Measurements from ENCODE around the gene DUS3L. TPM values are rescaled to one million over a fixed set of nuclear protein-coding genes. Genes with fewer than 3 reads are reported as not detected.

DUS3L gene
- total RNA-seq, 1 experiment from 2014 or later, result 77.6 TPM

DNA sequence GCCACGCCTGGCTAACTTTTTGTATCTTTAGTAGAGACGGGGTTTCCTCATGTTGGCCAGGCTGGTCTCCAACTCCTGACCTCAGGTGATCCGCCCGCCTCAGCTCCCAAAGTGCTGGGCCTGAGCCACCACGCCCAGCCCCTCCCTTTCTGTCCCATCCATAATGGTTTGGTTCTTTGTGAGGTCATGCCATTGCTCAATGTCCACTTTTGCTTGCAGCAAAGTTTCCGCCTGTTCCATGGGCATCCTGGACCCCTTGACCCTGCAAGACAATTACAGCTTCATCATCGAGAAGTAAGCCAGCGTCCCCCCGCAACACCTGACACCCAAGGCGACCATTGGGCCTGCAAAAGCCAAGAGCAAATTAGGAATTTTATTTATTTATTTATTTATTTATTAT is 23.0 kb downstream of the DUS3L start:
- CTCF ChIA-PET, result interaction anchor here (1.0 kb wide), 1 partner anchor 37 kb away, joined by 3 read pairs; the partner anchor contains the start of gene NRTN
- DNase-seq (ENCODE audit: unreplicated experiment), result no peak
- H3K9me3 Mint-ChIP-seq (ENCODE audit: unreplicated experiment), result peaks cover 2% of the 10 kb centered on the region
- peaks cover 4% of the 10 kb centered on the region for H3K4me1 Mint-ChIP-seq (ENCODE audit: insufficient read depth, unreplicated experiment)
- H3K27ac Mint-ChIP-seq (ENCODE audit: low read depth, unreplicated experiment), result no peak overlapping the region
- H3K4me3 Mint-ChIP-seq (ENCODE audit: unreplicated experiment), result no peak overlapping the region
- POLR2A ChIA-PET, result interaction anchor here (0.6 to 1.6 kb wide), 2 partner anchors 30 to 48 kb away, joined by 3 read pairs; partner anchors contain the start of gene CATSPERD
- H3K27me3 Mint-ChIP-seq (ENCODE audit: insufficient read depth, unreplicated experiment), result peaks cover 4% of the 10 kb centered on the region
- intact Hi-C loops (cut with micrococcal nuclease), result no loop called here
- H3K36me3 Mint-ChIP-seq (ENCODE audit: insufficient read depth, unreplicated experiment), result no peaks in the 10 kb centered on the region
- BruUV-seq (replicated peaks), result no TSS peak
- no peak for TF ChIP-seq CTCF (IDR thresholded peaks at IDR 0.05; ENCODE audit: unreplicated experiment)

GRCh38 chr19:5765220-5765619 is 25.7 kb downstream of the DUS3L start:
- Mint-ChIP-seq H3K9me3 (ENCODE audit: unreplicated experiment) (peaks cover 11% of the 10 kb centered on the region), H3K36me3 (ENCODE audit: insufficient read depth, unreplicated experiment) (no peaks in the 10 kb centered on the region), H3K4me3 (ENCODE audit: unreplicated experiment) (no peak overlapping the region), H3K27ac (ENCODE audit: low read depth, unreplicated experiment) (no peak overlapping the region), H3K4me1 (ENCODE audit: insufficient read depth, unreplicated experiment) (peaks cover 4% of the 10 kb centered on the region), H3K27me3 (ENCODE audit: insufficient read depth, unreplicated experiment) (peaks cover 28% of the 10 kb centered on the region)
- no TSS peak for BruUV-seq (replicated peaks)
- intact Hi-C loops (cut with micrococcal nuclease), result no loop called here
- ChIA-PET CTCF (no interaction called here), POLR2A (no interaction called here)
- no peak for DNase-seq (ENCODE audit: unreplicated experiment)
- no peak for TF ChIP-seq CTCF (IDR thresholded peaks at IDR 0.05; ENCODE audit: unreplicated experiment)

DNA sequence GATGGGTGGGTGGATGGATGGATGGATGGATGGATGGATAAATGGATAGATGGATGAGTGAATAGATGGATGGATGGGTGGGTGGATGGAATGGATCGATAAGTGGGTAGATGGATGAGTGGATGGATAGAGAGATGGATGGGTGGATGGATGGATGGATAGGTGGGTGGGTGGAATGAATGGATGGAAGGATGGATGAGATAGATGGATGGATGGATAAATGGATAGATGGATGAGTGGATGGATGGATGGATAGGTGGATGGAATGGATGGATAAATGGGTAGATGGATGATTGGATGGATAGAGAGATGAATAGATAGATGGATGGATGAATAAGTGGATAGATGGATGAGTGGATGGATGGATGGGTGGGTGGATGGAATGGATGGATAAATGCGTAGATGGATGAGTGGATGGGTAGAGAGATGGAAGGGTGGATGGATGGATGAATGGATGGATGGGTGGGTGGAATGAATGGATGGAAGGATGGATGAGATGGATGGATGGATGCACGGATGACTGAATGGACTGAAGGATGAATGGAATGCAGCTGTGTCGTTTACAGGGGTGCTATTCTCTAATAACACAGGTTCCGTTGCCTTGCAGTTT is 28.2 kb downstream of the DUS3L start:
- TF ChIP-seq CTCF (IDR thresholded peaks at IDR 0.05; ENCODE audit: unreplicated experiment), result no peak
- peaks cover 28% of the 10 kb centered on the region for H3K27me3 Mint-ChIP-seq (ENCODE audit: insufficient read depth, unreplicated experiment)
- H3K4me1 Mint-ChIP-seq (ENCODE audit: insufficient read depth, unreplicated experiment), result no peaks in the 10 kb centered on the region
- POLR2A ChIA-PET, result no interaction called here
- DNase-seq (ENCODE audit: unreplicated experiment), result no peak
- H3K27ac Mint-ChIP-seq (ENCODE audit: low read depth, unreplicated experiment), result no peak overlapping the region
- BruUV-seq (replicated peaks), result no TSS peak
- no peak overlapping the region for H3K4me3 Mint-ChIP-seq (ENCODE audit: unreplicated experiment)
- no peaks in the 10 kb centered on the region for H3K36me3 Mint-ChIP-seq (ENCODE audit: insufficient read depth, unreplicated experiment)
- CTCF ChIA-PET, result no interaction called here
- peaks cover 11% of the 10 kb centered on the region for H3K9me3 Mint-ChIP-seq (ENCODE audit: unreplicated experiment)
- intact Hi-C loops (cut with micrococcal nuclease), result no loop called here

GRCh38 chr19:5753743-5754142 is 37.2 kb downstream of the DUS3L start:
- intact Hi-C loops (cut with micrococcal nuclease), result no loop called here
- ChIA-PET POLR2A (interaction anchor here (1.3 kb wide), 1 partner anchor 33 kb away, joined by 3 read pairs; the partner anchor contains the start of genes CATSPERD and LONP1), CTCF (interaction anchor here (0.6 to 0.7 kb wide), 3 partner anchors 64 to 376 kb away, joined by 3 to 4 read pairs (median 3); no protein-coding TSS in a partner anchor)
- no peaks in the 10 kb centered on the region for H3K36me3 Mint-ChIP-seq (ENCODE audit: insufficient read depth, unreplicated experiment)
- no peaks in the 10 kb centered on the region for H3K9me3 Mint-ChIP-seq (ENCODE audit: unreplicated experiment)
- no peaks in the 10 kb centered on the region for H3K27me3 Mint-ChIP-seq (ENCODE audit: insufficient read depth, unreplicated experiment)
- no peak for TF ChIP-seq CTCF (IDR thresholded peaks at IDR 0.05; ENCODE audit: unreplicated experiment)
- H3K27ac Mint-ChIP-seq (ENCODE audit: low read depth, unreplicated experiment), result no peak overlapping the region
- no peak overlapping the region for H3K4me3 Mint-ChIP-seq (ENCODE audit: unreplicated experiment)
- BruUV-seq (replicated peaks), result no TSS peak
- no peak for DNase-seq (ENCODE audit: unreplicated experiment)
- H3K4me1 Mint-ChIP-seq (ENCODE audit: insufficient read depth, unreplicated experiment), result no peaks in the 10 kb centered on the region
